BLaER1 (cell line): ENCODE measurements around the gene HSP90B1.

ENCODE experiments used
- H3K27ac ChIP-seq: shearing (Covaris generic); formaldehyde crosslinking; 2 replicates; pipeline ENCODE4 v1.8.1; 2022
- H3K27me3 ChIP-seq: shearing (Covaris generic); formaldehyde crosslinking; 2 replicates; pipeline ENCODE4 v1.8.1; 2022
- H3K36me3 ChIP-seq: shearing (Covaris generic); formaldehyde crosslinking; 2 replicates; pipeline ENCODE4 v1.8.1; 2022
- H3K4me1 ChIP-seq: shearing (Covaris generic); formaldehyde crosslinking; 2 replicates; pipeline ENCODE4 v1.8.1; 2022
- H3K4me2 ChIP-seq: shearing (Covaris generic); formaldehyde crosslinking; 2 replicates; pipeline ENCODE4 v1.8.1; 2022
- H3K4me3 ChIP-seq: shearing (Covaris generic); formaldehyde crosslinking; 2 replicates; pipeline ENCODE4 v1.8.1; 2022
- H3K9ac ChIP-seq: shearing (Covaris generic); formaldehyde crosslinking; 2 replicates; pipeline ENCODE4 v1.8.1; 2022
- H3K9me3 ChIP-seq: shearing (Covaris generic); formaldehyde crosslinking; 2 replicates; pipeline ENCODE4 v1.8.1; 2022
- H4K20me1 ChIP-seq: shearing (Covaris generic); formaldehyde crosslinking; 2 replicates; pipeline ENCODE4 v1.8.1; 2022
- Cebpa-rat ChIP-seq: shearing (Covaris generic); IDR thresholded peaks from 2 replicates; pipeline ENCODE4 v1.8.1; 2022

HSP90B1 gene

GRCh38 chr12:103928682-103929045 is 1.5 kb upstream of the HSP90B1 start:
- H3K36me3 ChIP-seq, result peaks cover 18% of the 10 kb centered on the region
- no peaks in the 10 kb centered on the region for H3K9me3 ChIP-seq
- H3K27me3 ChIP-seq, result no peaks in the 10 kb centered on the region
- TF ChIP-seq Cebpa-rat, result no peak
- peak overlapping the region; percentile 92 for H3K27ac ChIP-seq
- H3K9ac ChIP-seq, result peak overlapping the region; percentile 86
- H4K20me1 ChIP-seq, result peaks cover 32% of the 10 kb centered on the region
- peaks cover 37% of the 10 kb centered on the region for H3K4me1 ChIP-seq
- H3K4me3 ChIP-seq, result peak overlapping the region; percentile 85
- peak overlapping the region; percentile 92 for H3K4me2 ChIP-seq

GRCh38 chr12:103929046-103929783 is 995 bp upstream of the HSP90B1 start:
- Histone ChIP-seq H3K27me3 (no peaks in the 10 kb centered on the region), H3K36me3 (peaks cover 24% of the 10 kb centered on the region), H3K9me3 (no peaks in the 10 kb centered on the region), H4K20me1 (peaks cover 38% of the 10 kb centered on the region), H3K27ac (peak overlapping the region; percentile 92), H3K4me2 (peak overlapping the region; percentile 92), H3K4me1 (peaks cover 43% of the 10 kb centered on the region), H3K4me3 (peak overlapping the region; percentile 85), H3K9ac (peak overlapping the region; percentile 86)
- no peak for TF ChIP-seq Cebpa-rat

- no peak for TF ChIP-seq Cebpa-rat
- peaks cover 48% of the 10 kb centered on the region for H3K4me1 ChIP-seq
- H3K9me3 ChIP-seq, result no peaks in the 10 kb centered on the region
- peaks cover 43% of the 10 kb centered on the region for H4K20me1 ChIP-seq
- peak overlapping the region; percentile 85 for H3K4me3 ChIP-seq
- no peaks in the 10 kb centered on the region for H3K27me3 ChIP-seq
- H3K9ac ChIP-seq, result peak overlapping the region; percentile 86
- H3K4me2 ChIP-seq, result peak overlapping the region; percentile 92; the same call in 1 of the 2 replicates
- peaks cover 29% of the 10 kb centered on the region for H3K36me3 ChIP-seq
- H3K27ac ChIP-seq, result peak overlapping the region; percentile 92
Measured at GRCh38 chr12:103929784-103930033, 501 bp upstream of the HSP90B1 start.

GRCh38 chr12:103930787-103931735 is 851 bp downstream of the HSP90B1 start:
- peak overlapping the region; percentile 85 for H3K4me3 ChIP-seq
- peaks cover 42% of the 10 kb centered on the region for H3K36me3 ChIP-seq
- H3K27me3 ChIP-seq, result no peaks in the 10 kb centered on the region
- H3K9me3 ChIP-seq, result no peaks in the 10 kb centered on the region
- H4K20me1 ChIP-seq, result peaks cover 56% of the 10 kb centered on the region
- no peak for TF ChIP-seq Cebpa-rat
- peaks cover 58% of the 10 kb centered on the region for H3K4me1 ChIP-seq
- H3K4me2 ChIP-seq, result peak overlapping the region; percentile 92
- peak overlapping the region; percentile 96 for H3K27ac ChIP-seq
- peak overlapping the region; percentile 97 for H3K9ac ChIP-seq

GRCh38 chr12:103933237-103933636 is 3.0 kb downstream of the HSP90B1 start:
- Histone ChIP-seq H3K4me1 (peaks cover 51% of the 10 kb centered on the region), H3K4me2 (peak overlapping the region; percentile 92), H3K9me3 (no peaks in the 10 kb centered on the region), H3K27ac (no peak overlapping the region), H3K4me3 (no peak overlapping the region), H3K36me3 (peaks cover 64% of the 10 kb centered on the region), H4K20me1 (peaks cover 71% of the 10 kb centered on the region), H3K27me3 (no peaks in the 10 kb centered on the region), H3K9ac (no peak overlapping the region)
- no peak for TF ChIP-seq Cebpa-rat

- peaks cover 98% of the 10 kb centered on the region for H3K36me3 ChIP-seq
- H3K4me2 ChIP-seq, result no peak overlapping the region
- H4K20me1 ChIP-seq, result peaks cover 81% of the 10 kb centered on the region
- H3K9me3 ChIP-seq, result no peaks in the 10 kb centered on the region
- H3K27ac ChIP-seq, result no peak overlapping the region
- no peaks in the 10 kb centered on the region for H3K27me3 ChIP-seq
- peaks cover 40% of the 10 kb centered on the region for H3K4me1 ChIP-seq
- no peak for TF ChIP-seq Cebpa-rat
- H3K4me3 ChIP-seq, result no peak overlapping the region
- no peak overlapping the region for H3K9ac ChIP-seq
Measured at GRCh38 chr12:103936679-103937078, 6.5 kb downstream of the HSP90B1 start.

- TF ChIP-seq Cebpa-rat, result no peak
- Histone ChIP-seq H3K4me2 (no peak overlapping the region), H3K9ac (no peak overlapping the region), H4K20me1 (peaks cover 64% of the 10 kb centered on the region), H3K4me1 (no peaks in the 10 kb centered on the region), H3K27me3 (no peaks in the 10 kb centered on the region), H3K9me3 (no peaks in the 10 kb centered on the region), H3K36me3 (peaks cover 100% of the 10 kb centered on the region), H3K27ac (no peak overlapping the region), H3K4me3 (no peak overlapping the region)
Measured at GRCh38 chr12:103944964-103945363, 14.8 kb downstream of the HSP90B1 start.

- no peak for TF ChIP-seq Cebpa-rat
- no peak overlapping the region for H3K27ac ChIP-seq
Measured at GRCh38 chr12:103947871-103948555, 17.8 kb downstream of the HSP90B1 start.

GRCh38 chr12:103948746-103949406 is 18.7 kb downstream of the HSP90B1 start:
- H3K27ac ChIP-seq, result no peak overlapping the region
- no peak overlapping the region for H3K4me2 ChIP-seq
- no peaks in the 10 kb centered on the region for H3K9me3 ChIP-seq
- H3K9ac ChIP-seq, result no peak overlapping the region
- no peaks in the 10 kb centered on the region for H3K27me3 ChIP-seq
- no peak for TF ChIP-seq Cebpa-rat
- H4K20me1 ChIP-seq, result peaks cover 65% of the 10 kb centered on the region
- peaks cover 100% of the 10 kb centered on the region for H3K36me3 ChIP-seq
- no peaks in the 10 kb centered on the region for H3K4me1 ChIP-seq
- H3K4me3 ChIP-seq, result no peak overlapping the region

More at GRCh38 chr12:103947871-103948555, 17.8 kb downstream of the HSP90B1 start:
- no peaks in the 10 kb centered on the region for H3K4me1 ChIP-seq
- H3K9ac ChIP-seq, result no peak overlapping the region
- H3K4me2 ChIP-seq, result no peak overlapping the region
- no peaks in the 10 kb centered on the region for H3K9me3 ChIP-seq
- H3K27me3 ChIP-seq, result no peaks in the 10 kb centered on the region
- peaks cover 67% of the 10 kb centered on the region for H4K20me1 ChIP-seq
- H3K36me3 ChIP-seq, result peaks cover 100% of the 10 kb centered on the region
- H3K4me3 ChIP-seq, result no peak overlapping the region
